ENCODE results near the gene BICRAL. TPM values are rescaled to one million over a fixed set of nuclear protein-coding genes. Genes with fewer than 3 reads are reported as not detected.
A peak's percentile ranks its signal among the peaks of the same experiment; 100 is the strongest.

BICRAL gene
- total and polyA plus RNA-seq, 9 of the 15 experiments (the other 6 are each of a cell fraction or from before 2014, with no cell fraction given) = 1.2 to 11.9 (median 5.6) TPM

- TF ChIP-seq ZNF830 (CRISPR knock-in tag; IDR thresholded peaks at IDR 0.05) (no peak), STAG1 (CRISPR knock-in tag; IDR thresholded peaks at IDR 0.05; ENCODE audit: borderline replicate concordance) (0 out of 2 replicates have a peak, but pooled peaks have one; percentile 42), HNRNPK (IDR thresholded peaks at IDR 0.05; ENCODE audit: low read depth, low read length, poor library complexity, severe bottlenecking) (peak; percentile 73), SUPT5H (IDR thresholded peaks at IDR 0.05) (peak; percentile 83), CGGBP1 (CRISPR knock-in tag; IDR thresholded peaks at IDR 0.05) (0 out of 2 replicates have a peak, but pooled peaks have one; percentile 13), SPI1 (IDR thresholded peaks at IDR 0.05; ENCODE audit: borderline replicate concordance, low read depth, low read length) (peak; percentile 97), ZBTB7A (IDR thresholded peaks at IDR 0.05; ENCODE audit: borderline replicate concordance, control insufficient read depth, low read depth, low read length) (peak; percentile 98), ZNF146 (CRISPR knock-in tag; IDR thresholded peaks at IDR 0.05; ENCODE audit: unreplicated experiment) (no peak), RERE (CRISPR knock-in tag; IDR thresholded peaks at IDR 0.05; ENCODE audit: borderline replicate concordance) (peak; percentile 75), HNRNPL (IDR thresholded peaks at IDR 0.05; ENCODE audit: low read depth, low read length) (peak; percentile 21; the same call in 1 of the 2 replicates), ZNF707 (CRISPR knock-in tag; conservative IDR thresholded peaks at IDR 0.05) (no peak), PHB2 (IDR thresholded peaks at IDR 0.05; ENCODE audit: low read depth) (no peak)
- TF ChIP-seq, protein P1, sequence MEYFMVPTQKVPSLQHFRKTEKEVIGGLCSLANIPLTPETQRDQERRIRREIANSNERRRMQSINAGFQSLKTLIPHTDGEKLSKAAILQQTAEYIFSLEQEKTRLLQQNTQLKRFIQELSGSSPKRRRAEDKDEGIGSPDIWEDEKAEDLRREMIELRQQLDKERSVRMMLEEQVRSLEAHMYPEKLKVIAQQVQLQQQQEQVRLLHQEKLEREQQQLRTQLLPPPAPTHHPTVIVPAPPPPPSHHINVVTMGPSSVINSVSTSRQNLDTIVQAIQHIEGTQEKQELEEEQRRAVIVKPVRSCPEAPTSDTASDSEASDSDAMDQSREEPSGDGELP (CRISPR knock-in tag; IDR thresholded peaks at IDR 0.05; ENCODE audit: borderline replicate concordance) = peak; percentile 94
- TF ChIP-seq, protein P2, sequence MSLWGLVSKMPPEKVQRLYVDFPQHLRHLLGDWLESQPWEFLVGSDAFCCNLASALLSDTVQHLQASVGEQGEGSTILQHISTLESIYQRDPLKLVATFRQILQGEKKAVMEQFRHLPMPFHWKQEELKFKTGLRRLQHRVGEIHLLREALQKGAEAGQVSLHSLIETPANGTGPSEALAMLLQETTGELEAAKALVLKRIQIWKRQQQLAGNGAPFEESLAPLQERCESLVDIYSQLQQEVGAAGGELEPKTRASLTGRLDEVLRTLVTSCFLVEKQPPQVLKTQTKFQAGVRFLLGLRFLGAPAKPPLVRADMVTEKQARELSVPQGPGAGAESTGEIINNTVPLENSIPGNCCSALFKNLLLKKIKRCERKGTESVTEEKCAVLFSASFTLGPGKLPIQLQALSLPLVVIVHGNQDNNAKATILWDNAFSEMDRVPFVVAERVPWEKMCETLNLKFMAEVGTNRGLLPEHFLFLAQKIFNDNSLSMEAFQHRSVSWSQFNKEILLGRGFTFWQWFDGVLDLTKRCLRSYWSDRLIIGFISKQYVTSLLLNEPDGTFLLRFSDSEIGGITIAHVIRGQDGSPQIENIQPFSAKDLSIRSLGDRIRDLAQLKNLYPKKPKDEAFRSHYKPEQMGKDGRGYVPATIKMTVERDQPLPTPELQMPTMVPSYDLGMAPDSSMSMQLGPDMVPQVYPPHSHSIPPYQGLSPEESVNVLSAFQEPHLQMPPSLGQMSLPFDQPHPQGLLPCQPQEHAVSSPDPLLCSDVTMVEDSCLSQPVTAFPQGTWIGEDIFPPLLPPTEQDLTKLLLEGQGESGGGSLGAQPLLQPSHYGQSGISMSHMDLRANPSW (CRISPR knock-in tag; IDR thresholded peaks at IDR 0.05) = no peak
- TF ChIP-seq, protein P3, sequence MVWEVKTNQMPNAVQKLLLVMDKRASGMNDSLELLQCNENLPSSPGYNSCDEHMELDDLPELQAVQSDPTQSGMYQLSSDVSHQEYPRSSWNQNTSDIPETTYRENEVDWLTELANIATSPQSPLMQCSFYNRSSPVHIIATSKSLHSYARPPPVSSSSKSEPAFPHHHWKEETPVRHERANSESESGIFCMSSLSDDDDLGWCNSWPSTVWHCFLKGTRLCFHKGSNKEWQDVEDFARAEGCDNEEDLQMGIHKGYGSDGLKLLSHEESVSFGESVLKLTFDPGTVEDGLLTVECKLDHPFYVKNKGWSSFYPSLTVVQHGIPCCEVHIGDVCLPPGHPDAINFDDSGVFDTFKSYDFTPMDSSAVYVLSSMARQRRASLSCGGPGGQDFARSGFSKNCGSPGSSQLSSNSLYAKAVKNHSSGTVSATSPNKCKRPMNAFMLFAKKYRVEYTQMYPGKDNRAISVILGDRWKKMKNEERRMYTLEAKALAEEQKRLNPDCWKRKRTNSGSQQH (CRISPR knock-in tag; IDR thresholded peaks at IDR 0.05) = 0 out of 2 replicates have a peak, but pooled peaks have one; percentile 2
Measured at GRCh38 chr6:42746463-42747391, 35.1 kb upstream of the BICRAL start (continued).

Measured in K562 (cell line).